Right forelimb (tissue), 1 donor: ENCODE results near the gene GYPC.

ENCODE experiments used
- DNase-seq: peaks from one replicate; pipeline ENCODE4 v3.0.0-alpha.2; 2018

Gene GYPC

GRCh38 chr2:126736133-126736874, 80.3 kb downstream of the GYPC start:
- no peak for DNase-seq

GRCh38 chr2:126739141-126739540, 83.2 kb downstream of the GYPC start:
- no peak for DNase-seq

- no peak for DNase-seq
These were observed 88.7 kb downstream of the GYPC start for GRCh38 chr2:126744640-126745039.
